Measurements from ENCODE around the gene IL4R. TPM values are rescaled to one million over a fixed set of nuclear protein-coding genes. Genes with fewer than 3 reads are reported as not detected.

The IL4R gene
- total RNA-seq, 1 donor from 2014 or later, result 202 TPM

DNA sequence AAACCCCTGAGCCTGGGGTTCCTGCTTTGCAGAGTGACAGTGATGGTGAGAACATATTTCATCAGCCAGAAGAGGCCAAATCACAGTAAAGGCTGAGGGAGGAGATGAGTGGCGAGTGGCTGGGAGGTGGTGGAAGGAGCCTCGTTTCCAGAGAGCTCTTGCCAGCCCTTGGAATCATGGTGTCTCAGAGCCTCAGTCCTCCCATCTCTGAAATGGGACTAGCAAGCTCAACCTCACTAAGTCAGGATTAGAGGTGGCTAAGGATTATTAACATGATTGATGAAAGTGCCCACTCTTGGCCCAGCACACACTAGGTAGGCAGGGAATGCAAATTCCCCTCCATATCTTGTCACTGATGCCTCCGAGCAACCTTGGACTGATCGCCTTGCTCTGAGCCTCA, 43.0 kb downstream of the IL4R start:
- TF ChIP-seq, protein P1, sequence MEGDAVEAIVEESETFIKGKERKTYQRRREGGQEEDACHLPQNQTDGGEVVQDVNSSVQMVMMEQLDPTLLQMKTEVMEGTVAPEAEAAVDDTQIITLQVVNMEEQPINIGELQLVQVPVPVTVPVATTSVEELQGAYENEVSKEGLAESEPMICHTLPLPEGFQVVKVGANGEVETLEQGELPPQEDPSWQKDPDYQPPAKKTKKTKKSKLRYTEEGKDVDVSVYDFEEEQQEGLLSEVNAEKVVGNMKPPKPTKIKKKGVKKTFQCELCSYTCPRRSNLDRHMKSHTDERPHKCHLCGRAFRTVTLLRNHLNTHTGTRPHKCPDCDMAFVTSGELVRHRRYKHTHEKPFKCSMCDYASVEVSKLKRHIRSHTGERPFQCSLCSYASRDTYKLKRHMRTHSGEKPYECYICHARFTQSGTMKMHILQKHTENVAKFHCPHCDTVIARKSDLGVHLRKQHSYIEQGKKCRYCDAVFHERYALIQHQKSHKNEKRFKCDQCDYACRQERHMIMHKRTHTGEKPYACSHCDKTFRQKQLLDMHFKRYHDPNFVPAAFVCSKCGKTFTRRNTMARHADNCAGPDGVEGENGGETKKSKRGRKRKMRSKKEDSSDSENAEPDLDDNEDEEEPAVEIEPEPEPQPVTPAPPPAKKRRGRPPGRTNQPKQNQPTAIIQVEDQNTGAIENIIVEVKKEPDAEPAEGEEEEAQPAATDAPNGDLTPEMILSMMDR (IDR thresholded peaks at IDR 0.05), result no peak
- Mint-ChIP-seq H3K4me1 (peaks cover 6% of the 10 kb centered on the region), H3K4me3 (no peak overlapping the region), H3K27ac (peak overlapping the region; percentile 50), H3K27me3 (no peaks in the 10 kb centered on the region), H3K36me3 (ENCODE audit: low read depth) (peaks cover 90% of the 10 kb centered on the region), H3K9me3 (no peaks in the 10 kb centered on the region)
- DNase-seq (no peak), ATAC-seq (ENCODE audit: low read depth) (no peak)
- ChIA-PET POLR2A (interaction anchor here (1.0 to 1.4 kb wide), 3 partner anchors 10 to 107 kb away, joined by 3 to 5 read pairs (median 3); no protein-coding TSS in a partner anchor), CTCF (interaction anchor here (0.6 to 1.4 kb wide), 3 partner anchors 11 to 122 kb away, joined by 3 read pairs; no protein-coding TSS in a partner anchor)
- intact Hi-C loops (cut with micrococcal nuclease), result loop anchor here (2.0 kb wide), 1 partner anchor 14 kb away; no protein-coding TSS in a partner anchor

DNA sequence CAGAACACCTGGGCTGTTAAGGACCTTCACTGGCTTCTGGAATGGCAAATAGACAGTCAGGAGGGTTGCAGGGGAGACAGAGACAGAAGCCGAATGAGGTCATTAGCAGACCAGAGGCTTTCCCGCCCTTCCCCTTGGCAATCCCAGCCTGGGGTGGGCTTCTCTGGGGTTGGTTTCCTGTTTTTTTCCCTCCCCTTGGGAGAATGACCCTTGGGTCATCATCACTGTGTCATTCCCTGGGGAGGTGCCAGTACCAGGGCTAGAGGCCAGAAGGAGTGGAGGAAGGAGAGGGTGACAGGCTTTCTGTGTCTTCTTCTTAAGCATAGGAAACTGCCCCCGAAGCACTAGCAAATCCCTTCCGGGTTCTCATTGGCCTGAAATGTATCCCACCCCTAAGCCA, 45.3 kb downstream of the IL4R start:
- POLR2A ChIA-PET, result no interaction called here
- CTCF ChIA-PET, result no interaction called here
- DNase-seq (no peak), ATAC-seq (ENCODE audit: low read depth) (no peak)
- Mint-ChIP-seq H3K27ac (peak overlapping the region; percentile 53), H3K4me1 (peaks cover 13% of the 10 kb centered on the region), H3K36me3 (ENCODE audit: low read depth) (peaks cover 91% of the 10 kb centered on the region), H3K27me3 (no peaks in the 10 kb centered on the region), H3K9me3 (no peaks in the 10 kb centered on the region), H3K4me3 (no peak overlapping the region)
- intact Hi-C loops (cut with micrococcal nuclease), result no loop called here
- TF ChIP-seq, protein P1 (IDR thresholded peaks at IDR 0.05), result no peak

DNA sequence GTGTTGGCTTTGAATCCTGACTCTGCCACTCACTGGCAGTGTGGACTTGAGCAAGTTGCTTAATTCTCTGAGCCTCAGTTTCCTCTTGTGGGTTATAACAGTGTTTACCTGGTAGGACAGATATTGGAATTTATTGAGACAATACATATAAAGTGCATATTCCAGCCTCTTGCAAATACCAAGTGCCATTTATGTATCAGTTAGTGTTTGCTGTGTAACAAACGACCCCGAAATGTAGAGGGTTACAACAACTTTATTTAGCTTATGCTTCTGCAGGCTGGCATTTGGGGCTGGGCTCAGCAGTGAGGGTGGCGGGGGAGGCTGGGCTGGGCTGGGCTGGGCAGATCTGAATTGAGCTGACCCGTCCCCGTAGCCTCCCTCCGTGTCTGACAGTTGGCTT, 45.8 kb downstream of the IL4R start:
- no peak for DNase-seq
- ChIA-PET POLR2A (no interaction called here), CTCF (no interaction called here)
- no peaks in the 10 kb centered on the region for H3K27me3 Mint-ChIP-seq
- TF ChIP-seq, protein P1 (IDR thresholded peaks at IDR 0.05), result no peak
- H3K36me3 Mint-ChIP-seq (ENCODE audit: low read depth), result peaks cover 91% of the 10 kb centered on the region
- intact Hi-C loops (cut with micrococcal nuclease), result loop anchor here (10.0 kb wide), 1 partner anchor 1525 kb away; no protein-coding TSS in a partner anchor
- no peak for ATAC-seq (ENCODE audit: low read depth)
- peaks cover 16% of the 10 kb centered on the region for H3K4me1 Mint-ChIP-seq
- no peak overlapping the region for H3K4me3 Mint-ChIP-seq
- no peaks in the 10 kb centered on the region for H3K9me3 Mint-ChIP-seq
- peak overlapping the region; percentile 53 for H3K27ac Mint-ChIP-seq

DNA sequence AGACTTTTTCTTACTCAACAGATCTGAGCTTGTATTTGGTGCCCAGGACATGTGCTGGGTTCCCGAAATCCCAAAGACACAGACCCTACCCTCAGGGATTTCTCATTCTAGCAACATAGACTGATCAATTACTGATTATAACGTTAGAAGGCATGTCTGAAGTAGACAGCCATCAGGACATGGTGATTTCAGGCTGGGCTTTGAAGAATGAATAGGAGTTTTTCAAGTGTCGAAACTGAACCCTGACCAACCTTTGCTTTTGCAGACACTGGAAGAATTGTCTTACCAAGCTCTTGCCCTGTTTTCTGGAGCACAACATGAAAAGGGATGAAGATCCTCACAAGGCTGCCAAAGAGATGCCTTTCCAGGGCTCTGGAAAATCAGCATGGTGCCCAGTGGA, 48.2 kb downstream of the IL4R start:
- H3K4me1 Mint-ChIP-seq, result peaks cover 35% of the 10 kb centered on the region
- DNase-seq, result no peak
- H3K9me3 Mint-ChIP-seq, result no peaks in the 10 kb centered on the region
- ChIA-PET POLR2A (interaction anchor here (1.0 kb wide), 1 partner anchor 158 kb away, joined by 4 read pairs; the partner anchor contains the start of gene KDM8), CTCF (interaction anchor here (0.8 kb wide), 1 partner anchor 35 kb away, joined by 4 read pairs; no protein-coding TSS in a partner anchor)
- H3K27me3 Mint-ChIP-seq, result no peaks in the 10 kb centered on the region
- no peak overlapping the region for H3K4me3 Mint-ChIP-seq
- ATAC-seq (ENCODE audit: low read depth), result no peak
- H3K36me3 Mint-ChIP-seq (ENCODE audit: low read depth), result peaks cover 75% of the 10 kb centered on the region
- intact Hi-C loops (cut with micrococcal nuclease), result loop anchor here (10.0 kb wide), 1 partner anchor 1527 kb away; no protein-coding TSS in a partner anchor
- TF ChIP-seq, protein P1 (IDR thresholded peaks at IDR 0.05), result no peak
- H3K27ac Mint-ChIP-seq, result peak overlapping the region; percentile 61

DNA sequence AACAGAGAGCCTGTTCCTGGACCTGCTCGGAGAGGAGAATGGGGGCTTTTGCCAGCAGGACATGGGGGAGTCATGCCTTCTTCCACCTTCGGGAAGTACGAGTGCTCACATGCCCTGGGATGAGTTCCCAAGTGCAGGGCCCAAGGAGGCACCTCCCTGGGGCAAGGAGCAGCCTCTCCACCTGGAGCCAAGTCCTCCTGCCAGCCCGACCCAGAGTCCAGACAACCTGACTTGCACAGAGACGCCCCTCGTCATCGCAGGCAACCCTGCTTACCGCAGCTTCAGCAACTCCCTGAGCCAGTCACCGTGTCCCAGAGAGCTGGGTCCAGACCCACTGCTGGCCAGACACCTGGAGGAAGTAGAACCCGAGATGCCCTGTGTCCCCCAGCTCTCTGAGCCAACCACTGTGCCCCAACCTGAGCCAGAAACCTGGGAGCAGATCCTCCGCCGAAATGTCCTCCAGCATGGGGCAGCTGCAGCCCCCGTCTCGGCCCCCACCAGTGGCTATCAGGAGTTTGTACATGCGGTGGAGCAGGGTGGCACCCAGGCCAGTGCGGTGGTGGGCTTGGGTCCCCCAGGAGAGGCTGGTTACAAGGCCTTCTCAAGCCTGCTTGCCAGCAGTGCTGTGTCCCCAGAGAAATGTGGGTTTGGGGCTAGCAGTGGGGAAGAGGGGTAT, 48.9 kb downstream of the IL4R start:
- DNase-seq (no peak), ATAC-seq (ENCODE audit: low read depth) (no peak)
- TF ChIP-seq, protein P1 (IDR thresholded peaks at IDR 0.05), result no peak
- intact Hi-C loops (cut with micrococcal nuclease), result loop anchor here (10.0 kb wide), 1 partner anchor 1528 kb away; no protein-coding TSS in a partner anchor
- Mint-ChIP-seq H3K4me3 (no peak overlapping the region), H3K27me3 (no peaks in the 10 kb centered on the region), H3K36me3 (ENCODE audit: low read depth) (peaks cover 70% of the 10 kb centered on the region), H3K27ac (peak overlapping the region; percentile 22), H3K4me1 (peaks cover 42% of the 10 kb centered on the region), H3K9me3 (no peaks in the 10 kb centered on the region)
- CTCF ChIA-PET, result no interaction called here
- POLR2A ChIA-PET, result no interaction called here

Data from activated B cell treated with CpG ODN at 0.5 μM for 24 hours (primary cell).